SK-MEL-5 (cell line): ENCODE data around the gene PLD1. TPM values are rescaled to one million over a fixed set of nuclear protein-coding genes. Genes with fewer than 3 reads are reported as not detected.

Experiments used
- DNase-seq: peaks from one replicate; pipeline ENCODE4 v3.0.0-alpha.2; 2016; ENCODE audit warnings: low read depth, low spot score
- in situ Hi-C: cut with HindIII; loops from 2 replicates; pipeline ENCODE4 v1.10.0; 2016; ENCODE audit warnings: low sequenced_read_pairs, high pct_unique_total_duplicates, low pct_unique_long_range_greater_than_20kb
- total RNA-seq: library from RNA; depleted of rRNA; stranded (reverse); fragments of >200 nt; shearing (Covaris generic); gene quantifications from 2 replicates; pipeline ENCODE4 v1.2.3, GENCODE V29; 2014; rRNA removed

Gene PLD1
- total RNA-seq, 1 experiment from 2014 or later = 87.7 TPM

DNA sequence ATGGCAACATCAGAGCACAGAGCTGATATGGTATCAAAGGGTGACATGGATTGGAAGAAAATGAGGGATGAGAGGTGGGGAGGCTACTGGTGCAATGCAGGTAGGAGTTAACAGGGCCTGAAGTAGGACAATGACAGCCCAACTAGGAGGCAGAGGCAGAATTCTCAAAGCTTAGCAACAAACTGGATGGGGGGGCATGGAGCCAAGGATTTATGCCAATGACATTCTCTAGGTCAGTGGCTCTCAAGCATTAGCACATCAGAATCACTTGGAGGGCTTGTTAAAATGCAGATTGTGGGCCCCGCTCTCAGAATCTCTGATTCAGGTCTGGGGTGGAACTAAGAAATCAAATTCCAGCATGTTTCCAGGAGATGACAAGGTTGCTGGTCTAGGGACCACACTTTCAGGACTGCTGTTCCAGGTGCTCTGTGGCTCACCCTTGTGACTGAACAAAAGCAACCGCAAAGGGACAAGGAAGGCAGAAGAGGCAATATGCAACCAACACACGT, 252.0 kb downstream of the PLD1 start:
- no peak for DNase-seq
- in situ Hi-C loops = no loop called here

DNA sequence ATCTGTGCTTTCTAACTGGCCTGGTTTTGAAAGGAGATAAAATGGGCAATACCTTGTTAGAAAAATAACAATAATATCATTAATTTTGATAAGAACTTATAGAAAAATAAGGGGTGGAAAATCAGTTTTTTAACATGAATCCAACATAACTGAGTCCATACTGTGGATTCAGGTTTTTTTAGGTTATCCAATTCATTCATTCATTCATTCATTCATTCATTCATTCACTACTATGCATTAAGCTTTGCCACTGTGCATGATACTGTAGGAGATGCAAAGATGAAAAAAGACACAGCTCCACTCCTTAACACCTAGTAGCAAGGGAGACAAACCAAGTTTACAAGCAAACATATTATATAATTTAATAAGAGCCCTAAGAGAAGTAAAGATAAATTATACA, 253.1 kb downstream of the PLD1 start:
- in situ Hi-C loops = no loop called here
- no peak for DNase-seq

- in situ Hi-C loops = no loop called here
- DNase-seq = no peak
Measured at GRCh38 chr3:171556574-171557145, 253.6 kb downstream of the PLD1 start.

DNA sequence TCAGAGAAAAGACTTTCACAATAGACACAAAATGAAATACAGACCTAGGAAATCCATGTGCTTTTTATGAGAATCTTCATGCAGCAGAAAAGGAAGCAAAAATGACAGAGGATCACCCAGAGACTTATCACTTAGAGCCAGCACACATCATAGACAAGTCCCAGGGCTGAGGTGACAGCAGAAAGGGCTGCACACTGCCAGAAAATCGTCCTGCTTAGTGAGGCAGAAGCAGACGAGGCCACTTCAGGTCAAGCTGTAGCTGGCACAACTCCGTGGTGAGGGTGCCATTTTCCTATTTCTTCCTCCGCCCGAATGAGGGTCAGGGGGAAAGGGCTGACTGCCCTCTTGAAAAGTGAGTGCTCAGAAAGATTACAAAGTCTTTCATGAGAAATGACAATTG, 254.1 kb downstream of the PLD1 start:
- no peak for DNase-seq
- in situ Hi-C loops = no loop called here

GRCh38 chr3:171553086-171553485, 257.2 kb downstream of the PLD1 start:
- in situ Hi-C loops = no loop called here
- DNase-seq = no peak

- DNase-seq = no peak
- in situ Hi-C loops = no loop called here
Measured at GRCh38 chr3:171552531-171552930, 257.8 kb downstream of the PLD1 start.

GRCh38 chr3:171551296-171551695, 259.0 kb downstream of the PLD1 start:
- no peak for DNase-seq
- in situ Hi-C loops = no loop called here

Other genes starting within 250 kb of the PLD1 start
- not detected in 2 replicates for gene TMEM212, start 32.9 kb upstream of the PLD1 start, total RNA-seq
- 34.4 TPM in 2 replicates for gene FNDC3B, start 229.1 kb upstream of the PLD1 start, total RNA-seq